ENCODE results near the gene BMP10.

The BMP10 gene

GRCh38 chr2:68857202-68857845 lies 13.9 kb downstream of the BMP10 start:
- TF ChIP-seq CTCF (IDR thresholded peaks at IDR 0.05; ENCODE audit: extremely low read depth, insufficient read depth, missing control alignments) = no peak
- no peak for DNase-seq (ENCODE audit: low spot score)
- in situ Hi-C loops (cut with MboI; ENCODE audit: low pct_unique_long_range_greater_than_20kb, low sequenced_read_pairs, unreplicated experiment) = no loop called here

- TF ChIP-seq CTCF (IDR thresholded peaks at IDR 0.05; ENCODE audit: extremely low read depth, insufficient read depth, missing control alignments) = no peak
- no peak for DNase-seq (ENCODE audit: low spot score)
- in situ Hi-C loops (cut with MboI; ENCODE audit: low pct_unique_long_range_greater_than_20kb, low sequenced_read_pairs, unreplicated experiment) = no loop called here
Measured at GRCh38 chr2:68855550-68855949, 15.6 kb downstream of the BMP10 start.

GRCh38 chr2:68854476-68854875 lies 16.7 kb downstream of the BMP10 start:
- no peak for TF ChIP-seq CTCF (IDR thresholded peaks at IDR 0.05; ENCODE audit: extremely low read depth, insufficient read depth, missing control alignments)
- in situ Hi-C loops (cut with MboI; ENCODE audit: low pct_unique_long_range_greater_than_20kb, low sequenced_read_pairs, unreplicated experiment) = no loop called here
- no peak for DNase-seq (ENCODE audit: low spot score)

- no peak for DNase-seq (ENCODE audit: low spot score)
- no peak for TF ChIP-seq CTCF (IDR thresholded peaks at IDR 0.05; ENCODE audit: extremely low read depth, insufficient read depth, missing control alignments)
- in situ Hi-C loops (cut with MboI; ENCODE audit: low pct_unique_long_range_greater_than_20kb, low sequenced_read_pairs, unreplicated experiment) = no loop called here
Measured at GRCh38 chr2:68853915-68854314, 17.3 kb downstream of the BMP10 start.

- TF ChIP-seq CTCF (IDR thresholded peaks at IDR 0.05; ENCODE audit: extremely low read depth, insufficient read depth, missing control alignments) = no peak
- in situ Hi-C loops (cut with MboI; ENCODE audit: low pct_unique_long_range_greater_than_20kb, low sequenced_read_pairs, unreplicated experiment) = no loop called here
- DNase-seq (ENCODE audit: low spot score) = no peak
Measured at GRCh38 chr2:68853035-68853434, 18.2 kb downstream of the BMP10 start.

GRCh38 chr2:68850524-68850923 lies 20.7 kb downstream of the BMP10 start:
- in situ Hi-C loops (cut with MboI; ENCODE audit: low pct_unique_long_range_greater_than_20kb, low sequenced_read_pairs, unreplicated experiment) = no loop called here
- no peak for TF ChIP-seq CTCF (IDR thresholded peaks at IDR 0.05; ENCODE audit: extremely low read depth, insufficient read depth, missing control alignments)
- DNase-seq (ENCODE audit: low spot score) = no peak
